ENCODE data around the gene HSPG2.
A peak's percentile ranks its signal among the peaks of the same experiment; 100 is the strongest.
"Not testable (repeated sequence)": the region's sequence is repeated elsewhere in the genome, so short reads cannot be mapped to it uniquely, and the experiment has no call there.

The HSPG2 gene
- 1.1 to 6.9 (median 3.2) reads per million in 4 donors for total RNA-seq

DNA sequence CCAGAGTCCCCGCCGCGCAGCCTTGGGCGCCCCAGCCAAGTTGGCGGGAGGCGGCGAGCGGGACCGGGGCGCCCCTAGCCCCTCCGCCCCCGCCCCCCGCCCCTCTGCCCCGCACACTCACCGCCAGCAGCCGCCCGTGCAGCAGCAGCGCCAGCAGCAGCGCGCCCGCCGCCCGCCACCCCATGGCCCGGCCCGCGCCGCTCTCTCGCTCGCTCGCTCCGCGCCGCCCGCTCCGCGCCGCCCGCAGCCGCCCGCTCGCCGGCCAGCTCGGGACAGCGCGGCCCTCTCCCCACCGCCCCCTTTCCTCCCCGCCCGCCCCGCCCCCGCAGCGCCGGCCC, at the start of gene HSPG2:
HSPG2 (minus strand) TSS at position 277 of the 338 bp plus-strand sequence; CDS start at position 184, 93 bp downstream.
- no peak for DNase-seq

DNA sequence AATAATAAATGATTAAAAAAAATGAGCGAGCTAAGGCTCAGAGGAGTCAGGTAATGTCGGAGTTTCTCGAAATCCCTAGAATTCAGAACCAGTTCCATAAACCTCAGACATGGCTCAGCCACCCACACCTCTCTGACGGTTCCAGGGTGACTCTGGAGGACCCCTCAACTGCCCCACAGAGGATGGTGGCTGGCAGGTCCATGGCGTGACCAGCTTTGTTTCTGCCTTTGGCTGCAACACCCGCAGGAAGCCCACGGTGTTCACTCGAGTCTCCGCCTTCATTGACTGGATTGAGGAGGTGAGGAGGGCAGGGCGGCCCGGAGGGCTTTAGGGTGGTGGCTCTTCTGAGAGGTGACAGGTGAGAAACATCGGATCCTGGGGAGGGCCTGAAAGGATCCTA, 49.3 kb upstream of the HSPG2 start:
- DNase-seq, result not testable (repeated sequence)

DNA sequence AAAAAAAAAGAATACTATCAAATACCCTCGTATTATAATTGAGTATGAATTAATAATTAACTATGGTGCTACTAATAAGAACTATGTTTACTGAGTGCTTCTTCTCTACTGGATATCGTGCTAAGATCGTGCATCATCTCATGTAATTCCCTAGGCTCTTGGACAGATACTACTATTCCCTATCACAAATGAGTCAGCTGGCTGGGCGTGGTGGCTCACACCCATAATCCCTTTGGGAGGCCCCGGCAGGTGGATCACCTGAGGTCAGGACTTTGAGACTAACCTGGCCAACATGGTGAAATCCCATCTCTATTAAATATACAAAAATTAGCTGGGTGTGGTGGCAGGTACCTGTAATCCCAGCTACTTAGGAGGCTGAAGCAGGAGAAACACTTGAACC, 48.8 kb upstream of the HSPG2 start:
- DNase-seq, result not testable (repeated sequence)

GRCh38 chr1:21983539-21983938, 46.4 kb upstream of the HSPG2 start:
- not testable (repeated sequence) for DNase-seq

- DNase-seq, result not testable (repeated sequence)
Measured at GRCh38 chr1:21982122-21982521, 45.0 kb upstream of the HSPG2 start.

DNA sequence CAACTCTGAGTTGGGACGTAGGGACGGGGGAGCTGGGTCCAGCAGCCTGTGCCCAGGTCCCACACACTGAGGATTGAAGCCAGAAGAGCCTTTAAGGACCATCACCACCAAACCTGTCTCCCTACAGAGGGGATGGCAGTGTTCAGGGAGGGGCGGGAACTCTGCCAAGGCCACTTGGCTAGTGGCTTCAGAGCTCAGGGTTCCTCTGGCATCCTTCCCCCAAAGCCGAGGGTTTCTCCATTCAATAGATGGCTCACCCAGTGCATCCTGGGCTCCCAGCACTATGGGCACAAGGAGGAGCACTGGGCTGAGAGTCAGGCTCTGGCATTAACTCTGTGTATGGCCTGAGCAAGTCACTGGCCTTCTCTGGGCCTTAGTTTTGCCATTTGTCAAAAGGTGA, 44.1 kb upstream of the HSPG2 start:
- not testable (repeated sequence) for DNase-seq

DNA sequence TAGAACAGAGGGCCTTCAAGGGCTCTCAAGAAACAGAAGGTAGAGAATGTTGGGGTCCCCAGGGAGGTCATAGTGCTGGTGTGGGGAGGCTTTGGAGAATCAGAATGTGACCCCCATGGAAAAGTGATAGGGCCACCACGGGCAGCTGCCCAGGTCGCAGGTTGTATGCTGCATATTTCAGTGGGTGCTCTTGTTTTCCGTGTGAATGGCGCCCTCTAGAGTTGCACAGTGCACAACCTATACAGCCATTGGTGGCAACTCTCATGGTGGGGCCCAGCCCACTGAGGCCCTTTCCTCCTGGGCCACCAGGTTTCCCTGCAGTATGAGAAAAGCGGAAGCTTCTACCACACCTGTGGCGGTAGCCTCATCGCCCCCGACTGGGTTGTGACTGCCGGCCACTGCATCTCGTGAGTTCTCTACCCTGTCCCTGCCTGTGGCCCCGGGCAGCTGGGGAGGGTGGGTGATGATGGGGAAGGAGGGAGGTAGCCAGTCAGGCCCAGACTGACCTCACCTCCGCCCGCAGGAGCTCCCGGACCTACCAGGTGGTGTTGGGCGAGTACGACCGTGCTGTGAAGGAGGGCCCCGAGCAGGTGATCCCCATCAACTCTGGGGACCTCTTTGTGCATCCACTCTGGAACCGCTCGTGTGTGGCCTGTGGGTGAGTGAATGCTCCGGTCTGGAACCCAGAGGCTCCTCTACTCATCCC, 43.6 kb upstream of the HSPG2 start:
- DNase-seq, result not testable (repeated sequence)

GRCh38 chr1:21978209-21978608, 41.1 kb upstream of the HSPG2 start:
- DNase-seq, result not testable (repeated sequence)

- DNase-seq, result not testable (repeated sequence)
Measured at GRCh38 chr1:21976703-21977239, 39.7 kb upstream of the HSPG2 start, which contains the start of gene CELA3B. Gene CELA3B, plus strand, starts transcription at chr1:21977022. Its CDS starts 18 bp downstream, at chr1:21977040.

DNA sequence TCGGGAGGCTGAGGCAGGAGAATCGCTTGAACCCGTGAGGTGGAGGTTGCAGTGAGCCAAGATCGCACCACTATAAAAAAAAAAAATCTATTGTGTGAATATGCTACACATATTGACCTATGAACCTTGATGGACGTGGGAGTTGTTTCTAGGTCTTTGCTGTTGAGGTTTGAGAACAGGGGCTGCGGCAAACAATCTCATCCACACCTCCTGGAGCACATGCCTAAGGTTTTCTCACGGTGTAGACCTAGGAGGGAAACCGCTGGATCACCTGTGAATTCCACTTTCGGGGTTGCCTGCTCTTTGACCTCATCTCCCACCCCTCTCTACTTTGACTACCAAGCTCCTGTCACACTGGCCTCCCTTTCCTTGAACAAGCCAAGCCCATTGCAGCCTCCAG, 38.2 kb upstream of the HSPG2 start:
- DNase-seq, result not testable (repeated sequence)

DNA sequence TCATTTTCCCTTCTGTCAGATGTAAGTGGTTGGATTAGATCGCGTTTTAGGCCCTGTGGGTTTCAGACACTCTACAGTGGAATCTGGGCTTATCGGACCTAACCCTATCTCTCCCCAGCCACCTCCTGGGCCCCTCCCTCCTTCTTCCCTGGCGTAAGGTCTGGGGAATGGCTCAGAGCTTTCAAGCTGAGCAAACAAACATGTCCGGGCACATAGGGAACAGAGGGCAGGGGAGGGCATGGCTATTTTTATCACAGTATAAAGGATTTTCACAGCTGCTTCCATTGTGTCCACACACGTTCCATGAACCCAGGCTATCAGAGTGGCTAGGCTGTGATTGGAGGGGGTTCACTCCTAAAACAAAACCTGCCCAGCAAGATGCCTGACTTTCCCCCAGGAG, 37.6 kb upstream of the HSPG2 start:
- DNase-seq, result not testable (repeated sequence)

DNA sequence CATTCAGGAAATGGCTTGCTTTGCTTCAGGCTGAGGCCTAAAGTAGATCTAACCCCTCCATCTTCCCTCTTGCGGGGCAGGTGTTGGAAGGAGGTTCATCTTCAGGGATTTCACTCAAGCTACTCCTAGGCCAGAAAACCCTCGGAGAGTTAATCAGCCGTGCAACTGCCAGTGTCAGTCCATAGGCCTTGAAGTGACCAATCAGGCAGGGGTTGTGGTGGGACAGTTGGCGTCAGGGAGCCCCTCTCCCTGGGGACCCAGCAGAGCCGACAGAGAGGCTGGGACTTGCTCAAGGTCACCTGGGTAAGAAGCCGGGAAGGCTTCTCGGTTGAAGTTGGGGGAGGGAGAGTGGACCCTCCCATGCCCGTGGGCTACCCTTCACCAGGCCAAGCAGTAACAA, 36.8 kb upstream of the HSPG2 start:
- DNase-seq, result not testable (repeated sequence)

GRCh38 chr1:21972973-21973441, 35.9 kb upstream of the HSPG2 start:
- DNase-seq, result not testable (repeated sequence)

GRCh38 chr1:21970523-21970922, 33.4 kb upstream of the HSPG2 start:
- not testable (repeated sequence) for DNase-seq

GRCh38 chr1:21969066-21969465, 32.0 kb upstream of the HSPG2 start:
- DNase-seq, result not testable (repeated sequence)

- not testable (repeated sequence) for DNase-seq
Measured at GRCh38 chr1:21967216-21967615, 30.1 kb upstream of the HSPG2 start.

- no peak for DNase-seq
Measured at GRCh38 chr1:21966247-21967000, 29.3 kb upstream of the HSPG2 start.

- DNase-seq, result peak; percentile 51 to 79 (median 64)
Measured at GRCh38 chr1:21963477-21964217, 26.5 kb upstream of the HSPG2 start.

DNA sequence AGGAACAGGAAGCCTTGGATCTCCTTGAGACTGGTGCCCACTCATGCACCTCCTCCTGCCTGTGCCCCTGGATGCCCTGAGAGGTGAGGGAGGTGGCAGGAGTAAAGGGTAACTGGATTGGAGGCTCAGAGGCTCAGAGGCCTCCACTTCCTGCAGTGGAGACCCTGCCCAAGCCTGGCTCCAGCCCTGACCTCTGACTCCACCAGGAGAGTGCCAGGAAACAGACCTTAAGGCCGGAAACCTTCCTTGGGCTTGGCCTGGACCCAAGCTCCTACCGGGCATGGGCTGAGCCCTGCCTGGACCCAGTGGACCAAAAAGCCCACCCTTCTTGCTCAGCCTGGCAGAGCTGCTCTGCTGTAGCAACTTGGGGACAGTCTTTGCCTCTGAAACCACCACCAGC, 24.7 kb upstream of the HSPG2 start:
- no peak for DNase-seq

GRCh38 chr1:21961337-21961736, 24.2 kb upstream of the HSPG2 start:
- no peak for DNase-seq

DNA sequence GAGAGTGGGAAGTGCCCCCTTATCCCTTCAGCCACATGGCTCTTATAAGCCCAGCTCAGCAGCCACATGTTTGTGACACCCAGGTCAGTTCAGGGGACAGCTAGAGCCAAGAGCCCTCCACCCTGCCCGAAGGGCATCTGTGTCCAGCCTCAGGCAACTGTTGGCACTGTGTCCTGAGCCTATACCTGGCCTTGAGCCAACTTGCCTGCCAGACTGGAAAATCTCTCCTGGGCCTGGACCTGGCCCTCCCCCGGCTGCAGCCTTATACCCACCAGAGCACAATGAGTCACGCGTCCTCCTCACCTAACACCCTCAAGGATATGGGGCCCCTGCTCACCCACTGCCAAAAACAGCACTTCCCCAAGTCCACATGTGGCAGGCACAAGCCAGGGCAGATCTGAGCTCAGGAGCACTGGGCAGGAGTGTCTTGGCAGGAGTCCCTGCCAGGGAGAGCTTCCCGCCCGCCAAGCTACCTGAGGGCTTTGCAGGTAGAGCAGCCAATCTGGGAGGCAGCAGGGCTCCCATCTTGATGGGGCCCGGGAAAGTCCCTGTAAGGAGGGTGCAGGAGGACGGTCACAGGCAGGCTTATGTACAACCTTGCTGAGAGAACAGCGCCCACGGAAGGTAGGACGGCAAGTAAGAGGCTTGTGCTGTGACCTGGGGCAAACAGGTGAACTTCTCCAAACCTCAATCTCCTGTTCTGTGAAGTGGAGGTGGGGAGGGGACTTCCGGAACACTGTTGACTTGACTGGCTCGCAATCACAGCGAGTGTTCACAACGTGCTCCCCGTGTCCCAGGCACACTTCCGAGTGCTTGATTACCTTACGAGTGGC, 19.8 kb upstream of the HSPG2 start:
- DNase-seq, result peak; percentile 23 to 52 (median 48)

Measured in T-helper 1 cell (primary cell).